AG04449 (cell line): ENCODE data around the gene GBX1.

Source experiments
- CTCF ChIA-PET: fragments of 350-600 bp; formaldehyde crosslinking; extraction: SDS; loops from one replicate; lab custom pipeline; 2021; ENCODE audit warnings: antibody characterized with exemption; lab: Yijun Ruan, JAX
- POLR2A ChIA-PET: fragments of 400-600, 350-600 bp; formaldehyde crosslinking; extraction: SDS; loops from one replicate; lab custom pipeline; 2020; ENCODE audit warnings: antibody characterized with exemption, inconsistent platforms; lab: Yijun Ruan, JAX
- DNase-seq: peaks from one replicate; pipeline ENCODE4 v3.0.0-alpha.2; 2010; ENCODE audit warnings: low read depth, low spot score
- H3K4me3 ChIP-seq: 2 replicates; pipeline ENCODE4 v1.5.1; 2011; ENCODE audit warnings: low read depth, mild to moderate bottlenecking, control low read depth, low read length
- CTCF ChIP-seq: IDR thresholded peaks from one replicate; pipeline ENCODE4 v1.5.1; 2011; ENCODE audit warnings: mild to moderate bottlenecking, moderate library complexity, low read length, control low read depth, inconsistent platforms; ENCODE audit not compliant: insufficient read depth; ENCODE audit errors: missing control alignments

Gene GBX1

GRCh38 chr7:151198945-151199848 lies 31.7 kb upstream of the GBX1 start:
- CTCF ChIA-PET = interaction anchor here (0.8 to 1.2 kb wide), 2 partner anchors 12 to 75 kb away, joined by 3 read pairs; partner anchors contain the start of gene ASB10

DNA sequence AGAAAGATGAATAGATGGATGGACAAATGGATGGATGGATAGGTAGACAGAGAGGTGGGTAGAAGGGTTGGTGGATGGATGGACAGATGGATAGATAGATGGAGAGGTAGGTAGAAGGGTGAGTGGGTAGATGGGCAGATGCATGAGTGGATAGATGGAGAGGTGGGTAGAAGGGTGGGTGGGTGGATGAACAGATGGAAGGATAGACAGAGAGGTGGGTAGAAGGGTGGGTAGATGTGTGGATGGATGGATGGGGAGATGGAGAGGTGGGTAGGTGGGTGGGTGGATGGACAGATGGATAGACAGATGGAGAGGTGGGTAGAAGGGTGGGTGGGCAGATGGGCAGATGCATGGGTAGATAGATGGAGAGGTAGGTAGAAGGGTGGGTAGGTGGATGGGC lies 30.4 kb upstream of the GBX1 start:
- DNase-seq = no peak
- ChIA-PET CTCF (no interaction called here), POLR2A (no interaction called here)
- H3K4me3 ChIP-seq = no peak overlapping the region
- TF ChIP-seq CTCF = no peak

More at GRCh38 chr7:151198945-151199848, 31.7 kb upstream of the GBX1 start:
- no peak for TF ChIP-seq CTCF
- H3K4me3 ChIP-seq = no peak overlapping the region
- no peak for DNase-seq
- POLR2A ChIA-PET = no interaction called here

DNA sequence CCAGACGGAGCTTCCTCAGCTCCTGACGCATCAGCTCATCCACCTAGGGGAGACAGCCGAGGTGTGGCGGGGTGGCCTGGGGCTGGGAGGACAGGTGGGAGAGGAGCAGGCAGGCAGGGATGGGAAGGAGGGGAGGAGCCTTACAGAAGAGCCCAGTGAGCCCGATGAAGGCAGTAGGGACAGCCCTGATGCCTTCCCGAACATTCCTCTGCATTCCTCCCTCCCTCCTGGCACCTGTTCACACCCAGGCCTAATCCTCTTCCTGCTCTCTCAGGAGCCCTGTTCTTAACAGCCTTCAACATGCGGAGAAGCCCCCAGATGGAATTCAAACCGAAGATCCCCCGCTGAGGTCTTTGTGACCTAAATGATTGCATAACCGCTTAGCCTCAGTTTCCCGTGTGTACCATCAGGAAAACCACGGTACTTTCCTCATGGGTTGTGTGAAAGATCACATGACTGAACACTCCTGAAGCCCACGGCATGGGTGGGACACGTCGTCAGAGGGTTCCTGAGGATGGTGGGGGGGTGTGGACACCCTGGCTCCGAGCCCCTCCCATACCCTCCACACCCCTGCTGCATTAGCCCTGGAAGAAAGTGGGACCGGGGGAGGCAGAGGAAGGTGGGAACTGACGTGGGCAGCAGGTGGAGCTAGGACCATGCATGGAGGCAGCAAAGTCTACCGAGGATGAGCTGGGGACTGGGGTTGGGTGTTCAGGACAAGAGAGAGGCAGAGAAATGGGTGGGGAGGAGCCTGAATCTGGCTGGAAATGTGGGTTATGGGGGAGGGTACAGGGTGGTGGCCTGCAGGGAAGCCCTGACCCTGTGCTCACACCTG lies 28.3 kb upstream of the GBX1 start:
- no peak for TF ChIP-seq CTCF
- no peak overlapping the region for H3K4me3 ChIP-seq
- ChIA-PET CTCF (interaction anchor here (0.6 kb wide), 1 partner anchor 84 kb away, joined by 3 read pairs; no protein-coding TSS in a partner anchor), POLR2A (no interaction called here)
- no peak for DNase-seq

DNA sequence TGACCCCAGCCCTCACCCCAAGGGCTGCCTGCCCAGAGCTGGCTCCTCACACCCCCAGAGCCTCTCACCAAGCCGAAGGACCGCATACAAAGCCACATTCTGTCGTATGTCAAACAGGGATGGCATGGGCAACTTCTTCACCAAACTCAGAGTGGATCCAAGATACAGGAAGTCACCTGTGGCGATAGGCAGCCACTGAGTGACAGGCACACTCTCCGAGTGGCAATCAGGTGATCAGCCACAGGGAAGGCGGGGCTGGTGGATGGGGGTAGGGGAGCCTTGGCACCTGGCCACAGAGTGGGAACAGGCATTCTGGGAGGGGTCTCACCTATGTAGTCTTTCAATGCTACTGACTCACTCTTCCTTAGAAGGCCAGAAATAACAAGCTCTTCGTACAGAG lies 26.7 kb upstream of the GBX1 start:
- ChIA-PET POLR2A (no interaction called here), CTCF (interaction anchor here (0.6 to 1.1 kb wide), 3 partner anchors 22 to 50 kb away, joined by 3 to 6 read pairs (median 3); no protein-coding TSS in a partner anchor)
- no peak for TF ChIP-seq CTCF
- H3K4me3 ChIP-seq = no peak overlapping the region
- DNase-seq = no peak

- CTCF ChIA-PET = interaction anchor here (0.6 to 1.1 kb wide), 3 partner anchors 23 to 51 kb away, joined by 3 read pairs; no protein-coding TSS in a partner anchor
- POLR2A ChIA-PET = no interaction called here
- H3K4me3 ChIP-seq = no peak overlapping the region
- DNase-seq = no peak
- TF ChIP-seq CTCF = no peak
Observed at GRCh38 chr7:151193203-151193978, 25.9 kb upstream of the GBX1 start.
